ENCODE measurements around the gene ANO10.

GRCh38 chr3:43319376-43319775 lies 302.4 kb downstream of the ANO10 start:
- TF ChIP-seq CTCF (IDR thresholded peaks at IDR 0.05) (no peak), POLR2A (IDR thresholded peaks at IDR 0.05) (no peak)

Measured in heart left ventricle (tissue), 13 donors.